NCI-H146 treated with DMSO at 0.1 percent for 48 hours (cell line): Measurements from ENCODE around the gene ANKRD36B.
"Not testable (repeated sequence)": the region's sequence is repeated elsewhere in the genome, so short reads cannot be mapped to it uniquely, and the experiment has no call there.

Experiments used
- DNase-seq: peaks from one replicate; lab custom pipeline; 2025; ENCODE audit not compliant: unreplicated experiment; lab: John Stamatoyannopoulos, UW

Gene ANKRD36B

GRCh38 chr2:97550498-97550897 lies 39.2 kb downstream of the ANKRD36B start:
- DNase-seq = not testable (repeated sequence)

GRCh38 chr2:97549058-97549457 lies 40.6 kb downstream of the ANKRD36B start:
- not testable (repeated sequence) for DNase-seq

- DNase-seq = not testable (repeated sequence)
Measured at GRCh38 chr2:97548536-97548935, 41.1 kb downstream of the ANKRD36B start.

GRCh38 chr2:97546711-97547110 lies 43.0 kb downstream of the ANKRD36B start:
- DNase-seq = no peak

GRCh38 chr2:97544911-97545310 lies 44.8 kb downstream of the ANKRD36B start:
- not testable (repeated sequence) for DNase-seq

- DNase-seq = not testable (repeated sequence)
Measured at GRCh38 chr2:97525904-97526303, 63.8 kb downstream of the ANKRD36B start.

GRCh38 chr2:97523816-97524215 lies 65.9 kb downstream of the ANKRD36B start:
- DNase-seq = not testable (repeated sequence)

- DNase-seq = not testable (repeated sequence)
Measured at GRCh38 chr2:97522916-97523555, 66.6 kb downstream of the ANKRD36B start.

GRCh38 chr2:97495651-97496050 lies 94.0 kb downstream of the ANKRD36B start:
- not testable (repeated sequence) for DNase-seq

GRCh38 chr2:97490141-97490540 lies 99.5 kb downstream of the ANKRD36B start:
- not testable (repeated sequence) for DNase-seq
